PC-9 (cell line): ENCODE results near the gene TRAPPC11. TPM values are rescaled to one million over a fixed set of nuclear protein-coding genes. Genes with fewer than 3 reads are reported as not detected.

Source experiments
- BruUV-seq: library from RNA; stranded (reverse); fragments of 400-500 nt; replicated peaks from 2 replicates; lab custom pipeline; 2021; lab: Mats Ljungman, UMichigan
- CTCF ChIA-PET: fragments of 300-600 bp; sonication (Branson Sonifier 250); formaldehyde crosslinking; loops from one replicate; lab custom pipeline; 2022; ENCODE audit warnings: antibody characterized with exemption; lab: Charles Lee
- POLR2A ChIA-PET: fragments of 300-600 bp; sonication (Branson Sonifier 250); formaldehyde crosslinking; loops from one replicate; lab custom pipeline; 2022; ENCODE audit warnings: antibody characterized with exemption; ENCODE audit not compliant: unreplicated experiment; lab: Charles Lee
- DNase-seq, 2 experiments: peaks; one replicate each; pipeline versions ENCODE4 v3.0.0 to v3.0.0-alpha.2; 2015 to 2022; ENCODE audit warnings: mixed read lengths in 1 of 2
- H2AFZ ChIP-seq: fragments of 200-600 bp; sonication (generic); 2 replicates; pipeline ENCODE4 v1.8.1; 2017; ENCODE audit warnings: antibody characterized with exemption
- H3F3A ChIP-seq: fragments of 200-600 bp; sonication (generic); 2 replicates; pipeline ENCODE4 v1.8.1; 2017; ENCODE audit warnings: antibody characterized with exemption, mild to moderate bottlenecking, low read depth; ENCODE audit not compliant: insufficient read depth
- H3K27ac ChIP-seq: fragments of 200-600 bp; sonication (generic); 2 replicates; pipeline ENCODE4 v1.6.1; 2016; ENCODE audit warnings: mixed run types
- H3K27me3 ChIP-seq: fragments of 200-600 bp; sonication (generic); 2 replicates; pipeline ENCODE4 v1.6.1; 2016; ENCODE audit warnings: low read depth, mixed run types; ENCODE audit not compliant: insufficient read depth
- H3K36me3 ChIP-seq: fragments of 200-600 bp; sonication (generic); 2 replicates; pipeline ENCODE4 v1.6.1; 2016; ENCODE audit warnings: low read depth, mixed run types
- H3K4me1 ChIP-seq: fragments of 200-600 bp; sonication (generic); replicated peaks from 2 replicates; pipeline ENCODE4 v1.6.1; 2016; ENCODE audit warnings: mixed run types; ENCODE audit not compliant: insufficient read depth
- H3K4me2 ChIP-seq: fragments of 200-600 bp; sonication (generic); 2 replicates; pipeline ENCODE4 v1.6.1; 2017; ENCODE audit warnings: mixed run types
- H3K4me3 ChIP-seq: fragments of 200-600 bp; sonication (generic); 2 replicates; pipeline ENCODE4 v1.6.1; 2016; ENCODE audit warnings: mixed run types
- H3K79me2 ChIP-seq: fragments of 200-600 bp; sonication (generic); 2 replicates; pipeline ENCODE4 v1.6.1; 2017; ENCODE audit warnings: low read depth, mixed run types
- H3K9me2 ChIP-seq: fragments of 200-600 bp; sonication (generic); 2 replicates; pipeline ENCODE4 v1.8.1; 2017; ENCODE audit warnings: mild to moderate bottlenecking; ENCODE audit not compliant: insufficient read depth
- H3K9me3 ChIP-seq: fragments of 200-600 bp; sonication (generic); 2 replicates; pipeline ENCODE4 v1.8.1; 2016; ENCODE audit warnings: low read depth; ENCODE audit not compliant: insufficient read depth
- H4K20me1 ChIP-seq: fragments of 200-600 bp; sonication (generic); 2 replicates; pipeline ENCODE4 v1.8.1; 2017; ENCODE audit not compliant: insufficient read depth
- EZH2 ChIP-seq: fragments of 200-600 bp; sonication (generic); IDR thresholded peaks from 2 replicates; pipeline ENCODE4 v1.8.0; 2017; ENCODE audit warnings: antibody characterized with exemption, low read depth
- intact Hi-C: fragments of 100-400 bp; cut with micrococcal nuclease; formaldehyde crosslinking; loops from one replicate; pipeline ENCODE4 v1.10.0; 2022; ENCODE audit not compliant: unreplicated experiment
- total RNA-seq: library from RNA; stranded (reverse); gene quantifications from 2 replicates; pipeline ENCODE4 v1.2.3, GENCODE V29; 2021
- TF ChIP-seq, protein P1 (sequence below): fragments of 200-600 bp; sonication (generic); conservative IDR thresholded peaks from 2 replicates; pipeline ENCODE4 v1.6.1; 2017; ENCODE audit warnings: mixed run types, antibody characterized with exemption, mild to moderate bottlenecking, moderate library complexity

Gene TRAPPC11
- total RNA-seq, 1 experiment from 2014 or later = 29.0 TPM

DNA sequence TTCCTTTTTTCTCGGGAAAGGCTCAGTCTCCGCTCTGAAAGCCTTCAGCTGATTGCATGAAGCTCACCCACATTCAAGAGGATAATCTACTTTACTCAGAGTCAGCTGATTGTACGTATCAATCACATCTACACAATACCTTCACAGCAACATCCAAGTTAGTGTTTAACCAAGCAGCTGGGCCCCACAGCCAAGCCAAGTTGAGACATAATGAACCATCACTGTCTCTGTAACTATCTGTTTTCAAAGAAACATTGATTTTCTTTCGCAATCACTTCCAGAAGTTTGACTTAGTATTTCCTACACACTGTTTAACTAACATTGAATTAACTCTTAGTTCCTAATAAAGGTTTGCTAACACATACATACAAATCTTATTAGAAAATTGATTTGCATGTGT, 40.4 kb upstream of the TRAPPC11 start:
- TF ChIP-seq, protein P1, sequence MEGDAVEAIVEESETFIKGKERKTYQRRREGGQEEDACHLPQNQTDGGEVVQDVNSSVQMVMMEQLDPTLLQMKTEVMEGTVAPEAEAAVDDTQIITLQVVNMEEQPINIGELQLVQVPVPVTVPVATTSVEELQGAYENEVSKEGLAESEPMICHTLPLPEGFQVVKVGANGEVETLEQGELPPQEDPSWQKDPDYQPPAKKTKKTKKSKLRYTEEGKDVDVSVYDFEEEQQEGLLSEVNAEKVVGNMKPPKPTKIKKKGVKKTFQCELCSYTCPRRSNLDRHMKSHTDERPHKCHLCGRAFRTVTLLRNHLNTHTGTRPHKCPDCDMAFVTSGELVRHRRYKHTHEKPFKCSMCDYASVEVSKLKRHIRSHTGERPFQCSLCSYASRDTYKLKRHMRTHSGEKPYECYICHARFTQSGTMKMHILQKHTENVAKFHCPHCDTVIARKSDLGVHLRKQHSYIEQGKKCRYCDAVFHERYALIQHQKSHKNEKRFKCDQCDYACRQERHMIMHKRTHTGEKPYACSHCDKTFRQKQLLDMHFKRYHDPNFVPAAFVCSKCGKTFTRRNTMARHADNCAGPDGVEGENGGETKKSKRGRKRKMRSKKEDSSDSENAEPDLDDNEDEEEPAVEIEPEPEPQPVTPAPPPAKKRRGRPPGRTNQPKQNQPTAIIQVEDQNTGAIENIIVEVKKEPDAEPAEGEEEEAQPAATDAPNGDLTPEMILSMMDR = no peak
- TF ChIP-seq EZH2 = no peak
- Histone ChIP-seq H2AFZ (no peak overlapping the region), H3F3A (no peaks in the 10 kb centered on the region), H3K9me2 (no peaks in the 10 kb centered on the region), H3K36me3 (no peaks in the 10 kb centered on the region), H4K20me1 (no peaks in the 10 kb centered on the region), H3K4me2 (no peak overlapping the region), H3K4me1 (no peaks in the 10 kb centered on the region), H3K9me3 (no peaks in the 10 kb centered on the region), H3K27me3 (no peaks in the 10 kb centered on the region), H3K4me3 (no peak overlapping the region), H3K27ac (no peak overlapping the region), H3K79me2 (no peaks in the 10 kb centered on the region)
- no peak for DNase-seq
- BruUV-seq = no TSS peak
- ChIA-PET POLR2A (no interaction called here), CTCF (no interaction called here)
- intact Hi-C loops = no loop called here

DNA sequence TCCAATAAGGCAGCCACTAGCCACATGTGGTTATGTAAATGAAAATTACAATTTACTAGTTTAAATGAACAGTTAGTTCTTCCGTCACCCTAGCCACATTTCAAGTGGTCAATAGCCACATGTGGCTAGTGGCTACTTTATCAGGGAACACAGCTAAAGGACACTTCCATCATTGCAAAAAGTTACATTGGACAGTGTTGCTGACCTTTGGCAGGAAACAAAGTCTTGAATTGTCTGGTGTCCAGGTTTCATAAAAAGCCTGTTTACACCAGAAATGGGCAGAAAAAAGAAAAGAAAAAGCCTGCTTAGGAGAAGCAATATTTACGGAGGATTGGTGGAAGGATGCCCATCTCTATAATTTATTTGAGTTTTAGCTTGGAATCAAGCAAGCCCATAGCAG, 38.7 kb upstream of the TRAPPC11 start:
- Histone ChIP-seq H3K4me2 (no peak overlapping the region), H3K9me3 (no peaks in the 10 kb centered on the region), H3K27ac (no peak overlapping the region), H4K20me1 (no peaks in the 10 kb centered on the region), H3K4me1 (no peaks in the 10 kb centered on the region), H3K4me3 (no peak overlapping the region), H3K27me3 (no peaks in the 10 kb centered on the region), H3F3A (no peaks in the 10 kb centered on the region), H3K79me2 (no peaks in the 10 kb centered on the region), H3K9me2 (no peaks in the 10 kb centered on the region), H3K36me3 (no peaks in the 10 kb centered on the region), H2AFZ (no peak overlapping the region)
- no peak for DNase-seq
- POLR2A ChIA-PET = no interaction called here
- no TSS peak for BruUV-seq
- CTCF ChIA-PET = no interaction called here
- intact Hi-C loops = no loop called here
- no peak for TF ChIP-seq EZH2
- TF ChIP-seq, protein P1 = no peak

DNA sequence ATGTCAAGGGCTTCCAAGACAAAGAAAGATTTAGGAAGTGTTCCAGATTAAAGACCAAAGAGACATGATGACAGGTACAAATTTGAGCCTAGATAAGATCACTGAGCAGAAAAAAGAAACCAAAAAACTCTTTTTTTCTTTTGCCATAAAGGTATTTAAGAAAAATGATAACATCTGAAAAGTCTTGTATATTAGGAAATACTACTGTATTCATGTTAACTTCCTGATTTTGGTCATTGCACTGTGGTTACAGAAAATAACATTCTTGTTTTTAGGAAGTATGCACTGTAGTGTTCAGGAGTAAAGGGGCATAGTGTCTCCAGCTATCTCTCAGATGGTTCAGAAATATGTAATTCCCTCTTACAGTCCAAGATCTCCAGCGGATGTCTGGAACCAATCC, 37.2 kb upstream of the TRAPPC11 start:
- DNase-seq = no peak
- Histone ChIP-seq H3K4me2 (no peak overlapping the region), H3F3A (no peaks in the 10 kb centered on the region), H2AFZ (no peak overlapping the region), H3K79me2 (no peaks in the 10 kb centered on the region), H3K36me3 (no peaks in the 10 kb centered on the region), H4K20me1 (no peaks in the 10 kb centered on the region), H3K4me3 (no peak overlapping the region), H3K27ac (no peak overlapping the region), H3K9me3 (no peaks in the 10 kb centered on the region), H3K4me1 (no peaks in the 10 kb centered on the region), H3K27me3 (no peaks in the 10 kb centered on the region), H3K9me2 (no peaks in the 10 kb centered on the region)
- intact Hi-C loops = no loop called here
- no TSS peak for BruUV-seq
- TF ChIP-seq, protein P1 = no peak
- no peak for TF ChIP-seq EZH2
- ChIA-PET POLR2A (no interaction called here), CTCF (no interaction called here)
